HT1080 (cell line): ENCODE data around the gene IL1RAPL1. TPM values are rescaled to one million over a fixed set of nuclear protein-coding genes. Genes with fewer than 3 reads are reported as not detected.
A peak's percentile ranks its signal among the peaks of the same experiment; 100 is the strongest.
"Not testable (repeated sequence)": the region's sequence is repeated elsewhere in the genome, so short reads cannot be mapped to it uniquely, and the experiment has no call there.

Source experiments
- DNase-seq: peaks from one replicate; pipeline ENCODE4 v3.0.0-alpha.2; 2015; ENCODE audit warnings: low read depth
- total RNA-seq: library from RNA; depleted of rRNA; stranded (reverse); fragments of >200 nt; shearing (Covaris generic); gene quantifications from 2 replicates; pipeline ENCODE4 v1.2.3, GENCODE V29; 2014

Gene IL1RAPL1
- total RNA-seq, 1 experiment from 2014 or later: 2.5 TPM

DNA sequence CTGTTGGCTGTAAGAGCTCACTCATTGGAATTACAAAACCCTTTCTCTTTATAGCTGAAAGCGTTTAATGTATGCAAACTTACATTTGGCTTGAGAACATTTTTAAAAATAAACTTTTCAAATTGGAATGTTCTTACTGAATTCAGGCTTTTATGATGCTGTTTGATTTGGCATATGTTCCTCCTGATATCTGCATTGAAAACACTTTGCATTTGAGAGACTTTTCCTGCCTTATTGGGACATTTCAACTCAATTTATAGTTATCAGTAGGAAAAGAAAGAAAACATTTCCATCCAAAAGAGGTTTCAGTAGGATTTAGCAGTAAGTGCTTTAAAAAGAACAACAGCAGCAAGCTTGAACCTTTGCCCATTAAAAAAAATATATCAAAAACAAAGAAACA lies 520.0 kb downstream of the IL1RAPL1 start:
- DNase-seq: no peak

DNA sequence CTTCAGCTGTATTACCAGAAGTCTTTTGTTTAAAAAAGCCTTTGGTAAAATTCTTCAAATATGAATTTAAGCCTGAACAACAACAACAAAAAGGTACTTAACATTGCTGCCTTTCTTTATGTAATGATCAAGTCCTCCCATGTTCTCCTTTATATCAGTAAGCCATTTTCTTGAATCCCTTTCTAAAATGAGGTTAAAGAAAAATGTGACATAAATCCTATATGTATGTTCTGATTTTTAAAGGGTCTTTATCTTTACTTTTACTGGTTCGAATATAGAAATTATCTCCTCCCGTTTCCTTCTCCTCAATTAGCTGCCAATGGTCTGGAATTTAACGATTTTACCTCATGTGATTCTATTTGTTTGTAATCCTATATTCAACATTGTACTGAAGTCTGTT lies 522.8 kb downstream of the IL1RAPL1 start:
- DNase-seq: no peak

DNA sequence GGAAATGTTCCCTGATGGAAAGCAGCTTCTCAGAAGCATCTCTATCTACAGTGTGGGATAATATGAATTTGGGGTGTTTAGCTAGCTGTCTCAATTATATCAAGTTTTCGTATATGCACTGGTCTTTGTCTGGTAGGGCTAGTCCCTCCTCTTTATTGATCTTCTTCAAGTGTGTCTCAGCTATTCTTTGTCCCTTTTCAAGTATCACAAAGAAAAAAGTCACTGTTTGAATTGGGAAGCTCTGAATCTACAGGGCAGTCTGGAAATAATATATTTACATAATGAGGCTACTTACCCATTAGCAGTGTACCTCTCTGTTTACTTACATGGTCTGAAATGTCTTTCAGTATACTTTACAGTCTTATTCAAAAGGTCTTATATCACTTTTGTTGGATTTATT lies 526.0 kb downstream of the IL1RAPL1 start:
- no peak for DNase-seq

DNA sequence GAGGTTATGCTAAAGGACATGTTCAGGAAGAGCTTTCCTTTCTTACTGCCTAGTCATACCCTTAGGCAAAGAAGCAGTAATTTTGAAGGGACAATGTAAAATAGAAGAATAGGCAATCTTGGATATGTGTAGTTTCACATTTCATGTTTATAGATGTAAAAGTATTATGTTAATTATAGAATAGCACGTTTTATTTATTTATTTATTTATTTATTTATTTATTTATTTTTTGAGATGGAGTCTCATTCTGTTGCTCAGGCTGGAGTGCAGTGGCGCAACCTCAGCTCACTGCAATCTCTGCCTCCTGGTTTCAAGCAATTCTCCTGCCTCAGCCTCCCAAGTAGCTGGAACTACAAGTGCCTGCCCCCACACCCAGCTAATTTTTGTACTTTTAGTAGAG lies 535.6 kb downstream of the IL1RAPL1 start:
- not testable (repeated sequence) for DNase-seq

DNA sequence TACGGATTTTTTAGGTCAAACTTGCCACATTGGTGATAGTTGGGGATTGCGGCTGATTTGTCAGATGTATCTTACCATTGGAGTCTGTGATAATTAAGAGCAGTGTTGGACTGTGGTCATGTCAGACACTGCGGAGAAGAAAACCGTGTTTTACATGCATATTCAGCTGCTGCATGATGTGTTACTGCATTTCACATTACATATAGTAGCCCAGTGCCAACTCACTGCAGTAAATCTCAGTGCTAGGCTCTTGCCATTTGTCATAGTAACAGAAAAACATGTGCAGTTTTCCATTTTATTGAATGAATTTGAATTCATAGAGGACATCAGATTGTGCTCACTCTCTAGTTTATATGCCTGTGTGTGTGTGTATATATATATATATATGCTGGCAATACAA lies 543.7 kb downstream of the IL1RAPL1 start:
- DNase-seq: no peak

DNA sequence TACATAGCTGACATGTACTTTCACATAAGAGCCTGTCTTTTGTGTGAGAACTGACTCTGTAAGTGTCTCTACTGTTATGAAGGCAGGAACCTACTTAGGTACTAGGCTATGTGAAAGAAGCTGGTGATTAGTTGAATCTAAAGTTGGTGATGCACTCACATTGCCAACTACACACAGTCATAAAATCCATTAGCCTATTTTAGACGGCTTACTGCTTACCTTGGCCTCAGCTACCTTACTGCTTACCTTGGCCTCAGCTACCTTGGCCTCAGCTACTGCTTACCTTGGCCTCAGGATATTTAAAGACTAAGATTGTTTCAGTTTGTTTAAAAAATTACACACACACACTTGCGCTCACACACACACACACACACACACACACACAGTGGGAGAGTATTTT lies 549.7 kb downstream of the IL1RAPL1 start:
- no peak for DNase-seq

DNA sequence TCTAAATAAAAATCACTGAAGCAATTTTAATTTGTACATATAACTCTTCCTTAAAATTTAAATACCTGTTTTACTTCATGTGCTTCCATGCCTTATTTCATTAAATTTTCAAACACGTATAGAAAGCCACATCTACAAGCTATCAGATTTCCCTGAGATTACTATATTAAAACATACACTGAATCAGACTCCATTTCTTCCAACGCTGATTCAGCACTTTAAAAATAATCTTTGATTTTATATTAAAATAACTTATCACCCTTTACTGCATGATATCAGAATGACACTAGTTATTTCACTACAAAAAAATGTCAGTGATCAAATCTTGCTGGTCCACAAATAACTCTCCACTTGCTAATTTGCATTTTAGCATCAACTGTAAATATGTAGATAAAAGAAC lies 550.8 kb downstream of the IL1RAPL1 start:
- no peak for DNase-seq

DNA sequence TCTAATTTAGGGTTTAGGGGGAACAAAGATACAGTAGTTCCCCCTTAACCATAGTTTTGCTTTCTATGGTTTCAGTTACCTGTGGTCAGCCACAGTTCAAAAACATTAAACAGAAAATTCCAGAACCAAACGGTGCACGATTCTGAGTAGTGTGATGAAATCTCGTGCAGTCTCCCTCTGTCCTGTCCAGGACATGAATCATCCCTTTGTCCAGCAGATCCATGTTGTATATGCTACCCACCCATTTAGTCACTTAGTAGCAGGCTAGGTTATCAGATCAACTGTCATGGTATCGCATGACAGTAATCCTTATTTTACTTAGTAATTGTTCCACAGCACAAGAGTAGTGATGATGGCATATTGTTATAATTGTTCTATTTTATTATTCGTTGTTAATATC lies 556.1 kb downstream of the IL1RAPL1 start:
- DNase-seq: peak; percentile 36

DNA sequence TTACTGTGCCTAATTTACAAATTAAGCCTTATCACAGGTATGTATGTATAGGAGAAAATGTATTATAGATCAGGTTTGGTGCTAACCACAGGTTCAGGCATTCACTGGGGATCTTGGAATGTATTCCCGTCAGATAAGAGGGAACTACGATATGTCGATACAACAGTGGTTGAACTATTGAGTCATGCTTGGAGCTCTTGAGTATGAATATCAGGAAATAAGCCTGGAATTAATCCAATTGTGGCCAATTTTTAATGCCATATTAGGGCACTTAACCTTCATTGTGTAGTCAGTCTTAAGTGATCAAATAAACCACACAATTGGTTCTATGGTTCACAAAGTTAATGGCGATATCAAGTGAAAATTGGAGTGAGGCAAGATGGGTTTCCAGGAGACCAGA lies 556.5 kb downstream of the IL1RAPL1 start:
- no peak for DNase-seq

DNA sequence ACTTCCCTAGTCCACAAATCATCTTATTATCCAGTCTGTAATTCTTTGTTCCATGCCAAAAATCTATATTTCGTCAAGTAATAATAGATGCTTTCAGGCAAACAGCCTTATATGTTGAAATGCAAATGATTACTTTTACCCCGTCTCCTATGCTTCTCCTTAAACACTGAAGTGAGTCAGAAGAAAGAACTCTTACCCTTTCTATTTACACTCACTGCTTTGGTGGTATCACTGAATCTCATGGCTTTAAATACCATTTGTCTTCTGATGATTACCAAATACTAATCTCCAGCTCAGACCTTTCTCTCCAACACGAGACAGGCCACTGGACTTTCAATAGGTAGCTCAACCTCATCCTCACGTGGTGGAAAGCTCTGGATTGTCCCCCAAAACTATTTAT lies 558.1 kb downstream of the IL1RAPL1 start:
- no peak for DNase-seq

DNA sequence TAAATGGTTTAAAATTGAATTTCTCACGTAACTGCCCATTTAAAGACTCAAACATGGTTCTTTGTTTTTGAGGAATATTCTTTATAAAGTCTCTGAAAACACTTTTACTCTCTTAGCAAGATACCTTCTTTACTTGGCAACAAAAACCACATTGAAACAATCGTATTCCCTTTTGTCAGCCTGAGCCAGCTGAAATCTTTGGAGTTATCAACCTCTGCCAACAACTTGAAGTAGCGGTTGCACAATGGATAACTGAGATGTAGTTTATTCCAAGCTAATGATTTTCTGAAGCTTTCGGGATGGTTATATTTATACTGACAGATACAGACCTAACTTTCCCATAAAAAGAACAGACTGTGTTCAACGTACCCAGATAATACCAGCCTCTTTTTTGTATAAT lies 561.3 kb downstream of the IL1RAPL1 start:
- DNase-seq: no peak

DNA sequence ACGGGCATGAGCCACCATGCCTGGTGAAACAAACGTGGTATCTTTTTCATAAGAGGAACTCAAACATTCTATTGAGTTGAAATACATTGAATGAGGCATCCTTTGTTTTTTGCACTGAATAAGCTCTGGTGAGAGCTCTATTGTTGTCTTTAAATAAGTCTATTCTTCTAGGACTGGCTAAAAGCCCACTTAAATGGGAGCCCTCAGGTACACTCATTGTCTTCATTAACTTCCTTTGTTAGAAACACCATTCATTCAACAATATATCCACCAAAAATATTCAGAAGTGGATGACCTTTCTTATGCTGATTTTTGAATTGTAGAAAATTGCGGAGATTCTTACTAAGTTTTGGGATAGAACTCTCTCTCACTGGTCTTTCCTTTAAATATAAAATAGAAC lies 568.0 kb downstream of the IL1RAPL1 start:
- no peak for DNase-seq

DNA sequence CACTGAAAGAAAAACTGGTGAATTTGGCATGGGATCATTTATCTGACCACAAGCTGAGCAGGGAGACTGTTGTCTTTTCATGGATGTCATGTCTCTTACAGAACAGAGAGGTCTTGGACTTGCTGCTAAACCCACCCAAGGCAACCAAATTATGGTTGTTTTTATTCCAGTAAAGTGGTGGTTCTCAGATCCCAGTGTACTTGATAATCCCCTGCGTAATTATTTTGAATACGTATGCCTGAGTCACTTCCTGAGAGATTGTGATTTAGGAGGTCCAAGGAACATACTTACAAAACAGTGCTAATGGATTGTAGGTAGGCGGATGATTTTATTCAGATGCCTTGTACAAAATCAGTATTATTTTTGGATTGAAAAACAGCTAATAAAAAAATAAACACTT lies 585.6 kb downstream of the IL1RAPL1 start:
- peak; percentile 21 for DNase-seq

DNA sequence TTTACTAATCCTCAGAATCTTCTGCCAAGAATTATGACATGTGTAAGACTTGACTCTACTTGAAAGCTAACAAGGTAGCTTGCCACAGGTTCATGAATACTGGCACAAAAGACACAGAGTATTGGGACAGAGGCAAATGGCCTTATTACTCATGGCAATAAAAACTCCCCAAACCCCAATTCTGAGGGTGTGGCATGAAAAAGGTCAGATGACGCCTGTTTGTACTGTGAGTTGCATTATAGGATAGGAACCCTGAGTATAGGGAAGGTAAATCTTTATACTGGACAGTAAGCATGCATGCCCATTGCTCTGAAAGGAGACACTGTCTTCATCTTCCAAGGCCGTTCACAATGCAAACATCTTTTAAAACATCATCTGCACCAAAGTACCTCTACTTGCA lies 600.0 kb downstream of the IL1RAPL1 start:
- no peak for DNase-seq

DNA sequence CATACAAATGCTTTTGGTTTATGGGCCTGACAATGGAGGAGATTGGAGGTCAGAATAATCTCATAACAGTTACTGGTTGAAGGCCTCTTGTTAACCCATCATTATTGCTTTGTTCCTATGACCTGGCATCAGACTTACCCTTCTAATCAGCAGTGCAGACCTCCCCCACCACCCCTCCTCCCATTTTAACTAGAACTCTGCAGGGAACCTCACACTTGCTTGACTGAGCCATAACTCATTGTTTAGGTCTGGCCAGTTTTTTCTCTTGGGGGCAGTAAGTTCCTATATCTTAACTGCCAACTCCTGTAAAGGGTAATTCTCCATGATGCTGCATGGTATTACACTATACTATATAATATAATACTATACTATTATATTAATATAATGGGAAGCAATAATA lies 609.3 kb downstream of the IL1RAPL1 start:
- no peak for DNase-seq

DNA sequence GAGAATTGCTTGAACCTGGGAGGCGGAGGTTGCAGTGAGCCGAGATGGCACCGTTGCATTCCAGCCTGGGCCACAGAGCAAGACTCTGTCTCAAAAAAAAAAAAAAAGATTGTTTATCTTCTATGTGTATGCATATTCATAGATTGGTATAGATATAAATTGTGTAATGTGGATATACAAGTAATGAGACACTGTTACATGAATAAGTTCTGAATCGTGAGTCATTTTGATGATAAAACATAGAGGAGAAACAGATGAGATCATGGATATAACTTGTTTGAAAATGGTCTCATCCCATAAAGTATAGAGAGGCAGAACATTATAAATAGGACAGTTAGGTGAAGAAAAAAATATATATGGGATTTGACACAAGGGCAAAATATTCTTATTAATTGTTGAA lies 628.0 kb downstream of the IL1RAPL1 start:
- no peak for DNase-seq

DNA sequence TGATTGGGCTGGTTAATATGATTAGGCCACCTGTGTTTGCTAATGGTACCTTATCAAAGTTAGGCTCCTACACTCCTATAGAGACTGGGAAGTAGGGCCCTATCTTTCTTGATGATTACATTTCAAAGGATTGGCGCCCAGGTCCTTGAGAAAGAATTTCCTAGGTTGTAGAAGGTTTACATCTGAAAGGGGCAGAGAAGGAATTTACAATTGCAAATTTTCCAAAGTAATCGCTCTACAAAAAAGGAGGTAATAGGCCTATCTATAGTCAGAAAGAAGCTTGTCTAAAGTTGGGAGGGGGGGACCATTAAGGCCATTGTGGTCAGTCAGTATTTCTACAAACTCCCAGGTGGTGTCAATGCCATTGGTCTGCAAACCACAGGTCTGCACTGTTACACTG lies 638.4 kb downstream of the IL1RAPL1 start:
- DNase-seq: no peak

DNA sequence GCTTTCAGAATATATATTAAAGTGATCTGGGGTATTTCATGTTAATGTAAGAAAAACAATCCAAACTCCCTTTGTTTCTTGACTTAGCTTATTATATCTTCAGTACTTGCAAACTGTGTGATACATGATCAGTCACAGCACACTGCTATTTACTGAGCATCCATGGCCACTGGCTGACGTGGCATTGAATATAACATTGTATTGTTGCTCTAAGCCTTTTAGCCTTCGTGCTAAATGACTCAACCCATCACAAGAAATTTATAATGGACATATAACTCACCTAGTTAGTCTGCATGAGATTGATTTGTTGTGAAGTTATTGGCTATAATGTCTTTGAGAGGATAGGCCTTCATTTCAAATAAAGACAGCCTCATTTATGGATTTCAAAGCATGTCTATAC lies 642.6 kb downstream of the IL1RAPL1 start:
- DNase-seq: peak; percentile 66

DNA sequence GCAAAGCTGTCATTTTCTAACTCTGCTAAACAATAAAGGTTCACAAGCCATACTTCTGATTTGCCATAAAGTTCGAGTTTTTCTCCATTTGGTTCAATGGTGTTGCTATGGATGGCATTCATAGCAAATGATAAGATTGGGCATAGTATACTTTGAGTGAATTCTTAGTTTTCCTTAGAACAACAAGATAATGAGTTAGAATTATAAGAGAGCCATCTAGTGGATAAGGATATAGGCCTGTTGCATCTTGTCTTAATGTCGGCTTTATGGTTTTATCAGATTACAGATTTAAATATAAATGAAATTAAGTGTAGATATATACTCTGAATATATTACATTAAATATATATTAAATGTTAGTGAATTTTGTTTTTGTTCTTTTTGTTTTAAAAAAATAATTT lies 644.6 kb downstream of the IL1RAPL1 start:
- DNase-seq: no peak

DNA sequence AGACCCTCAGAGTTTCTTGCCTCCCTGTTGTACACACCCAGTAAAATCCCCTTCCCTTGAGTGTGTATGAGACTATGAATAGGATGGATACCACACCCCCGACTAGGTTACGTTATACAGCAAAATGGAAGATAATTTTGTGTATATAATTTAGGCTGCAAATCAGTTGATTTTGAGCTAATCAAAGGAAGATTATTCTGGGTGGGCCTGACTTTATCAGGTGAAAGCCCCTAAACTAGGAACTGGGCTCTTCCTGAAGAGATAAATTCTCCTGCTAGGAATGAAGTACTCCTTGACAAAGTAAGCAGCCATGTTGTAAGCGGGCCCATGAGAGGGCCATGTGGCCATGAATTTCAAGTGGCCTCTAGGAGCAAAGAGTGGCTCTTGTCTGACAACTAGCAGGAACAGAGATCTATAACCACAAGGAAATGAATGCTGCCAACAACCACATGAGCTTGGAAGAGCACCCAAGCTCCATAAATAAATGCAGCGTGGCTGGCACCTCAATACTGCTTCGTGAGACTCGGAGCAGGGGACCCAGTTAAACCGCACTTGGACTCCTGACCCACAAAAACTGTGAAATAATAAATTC lies 646.4 kb downstream of the IL1RAPL1 start:
- no peak for DNase-seq

DNA sequence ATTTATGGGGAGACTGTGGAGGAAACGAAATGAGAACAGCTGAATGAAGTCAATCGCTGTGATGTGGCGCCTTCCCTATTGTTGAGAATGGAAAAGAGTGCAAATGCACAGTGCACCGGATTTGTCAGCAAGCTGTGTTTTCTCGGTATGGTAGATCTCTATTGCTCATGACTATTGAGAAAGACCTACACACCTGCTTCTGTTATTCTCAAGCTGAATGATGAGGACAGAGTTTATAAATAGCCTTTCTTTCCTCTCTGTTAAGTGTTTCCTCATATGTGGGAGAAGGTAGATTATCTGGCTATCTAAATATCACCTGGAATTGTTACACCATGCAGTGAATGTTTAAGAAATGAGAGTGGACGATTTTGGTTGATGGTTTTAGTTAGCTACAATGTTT lies 650.7 kb downstream of the IL1RAPL1 start:
- DNase-seq: no peak

DNA sequence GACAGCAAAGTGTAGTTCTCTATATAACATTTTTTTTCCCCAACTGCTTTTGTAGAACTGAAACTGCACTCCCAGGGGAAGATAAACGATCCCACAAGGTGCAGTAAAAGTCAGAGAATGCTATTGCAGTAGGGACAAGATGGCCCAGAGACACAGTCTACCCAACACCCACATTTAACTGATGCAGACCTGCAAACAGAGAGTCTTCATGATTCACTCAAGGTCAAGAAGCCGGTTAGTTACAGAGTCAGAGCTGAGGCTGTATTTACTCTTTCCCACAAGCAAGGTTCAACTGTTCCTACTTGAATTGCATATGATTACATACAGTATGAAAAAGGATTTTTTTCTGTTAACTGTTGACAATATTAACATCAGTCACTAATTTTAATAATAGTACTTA lies 654.6 kb downstream of the IL1RAPL1 start:
- DNase-seq: no peak

DNA sequence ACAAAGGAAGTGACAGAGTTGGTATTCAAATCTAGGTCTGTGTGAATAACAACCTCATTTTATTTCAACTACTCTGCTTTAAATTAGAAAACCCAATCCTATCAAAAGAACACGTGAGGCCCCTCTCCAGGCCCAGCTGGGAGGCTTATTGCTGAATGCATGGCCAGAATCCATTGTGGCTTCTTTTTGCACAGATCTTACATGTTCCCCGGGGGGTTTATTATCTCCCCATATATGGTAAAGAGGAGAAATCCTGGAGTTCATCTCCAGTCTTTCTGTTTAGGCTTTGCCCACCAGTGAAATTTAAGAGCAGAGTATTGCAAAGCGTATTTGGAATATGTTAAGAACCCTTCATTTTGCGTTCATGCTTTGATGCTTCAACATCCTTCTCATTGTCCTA lies 655.6 kb downstream of the IL1RAPL1 start:
- no peak for DNase-seq

DNA sequence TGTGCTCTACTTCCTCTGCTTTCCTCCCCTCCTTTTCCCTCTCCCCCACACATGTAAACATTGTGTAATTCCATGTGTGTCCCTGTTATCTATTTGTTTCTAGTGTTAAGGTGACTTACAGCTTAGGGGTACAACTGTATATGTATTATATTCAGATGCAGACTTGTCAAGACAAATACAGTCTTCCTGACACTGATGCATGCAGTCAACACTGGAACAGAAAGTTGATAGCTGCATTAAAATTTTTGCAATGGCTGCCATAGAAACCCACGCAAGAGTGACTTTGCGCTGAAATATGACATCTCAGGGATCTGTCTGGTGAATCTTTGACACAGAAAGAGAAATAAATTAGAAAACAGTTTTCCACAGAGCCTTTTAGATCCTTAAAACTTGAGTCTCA lies 656.7 kb downstream of the IL1RAPL1 start:
- no peak for DNase-seq
